ENCODE results near the gene FERMT2. TPM values are rescaled to one million over a fixed set of nuclear protein-coding genes. Genes with fewer than 3 reads are reported as not detected.
A peak's percentile ranks its signal among the peaks of the same experiment; 100 is the strongest.

The FERMT2 gene
- total RNA-seq (79.8 and 114 TPM in 2 replicates), polyA plus RNA-seq (68.8 and 75.2 TPM in 2 replicates)

- no peaks in the 10 kb centered on the region for H3K9me3 ChIP-seq (ENCODE audit: low read depth)
- peak within 1 kb of the TSS; percentile 90 for H3K4me3 ChIP-seq
- peak within 1 kb of the TSS; percentile 100 for H3K27ac ChIP-seq
- H3K36me3 ChIP-seq: peaks cover 12% of the 10 kb centered on the region
- no peak for TF ChIP-seq CTCF (IDR thresholded peaks at IDR 0.05; ENCODE audit: low read depth, low read length)
- H3K4me1 ChIP-seq (ENCODE audit: low read depth): peaks cover 45% of the 10 kb centered on the region
- H3K27me3 ChIP-seq: no peaks in the 10 kb centered on the region
- DNase-seq (ENCODE audit: low read depth in 1 of 2, low spot score in 1 of 2): peak; percentile 95 to 96
Observed at GRCh38 chr14:52950898-52951680, at the start of gene FERMT2. TSS of gene FERMT2 (minus strand) at chr14:52951050. CDS start at chr14:52950568, 482 bp downstream.

DNA sequence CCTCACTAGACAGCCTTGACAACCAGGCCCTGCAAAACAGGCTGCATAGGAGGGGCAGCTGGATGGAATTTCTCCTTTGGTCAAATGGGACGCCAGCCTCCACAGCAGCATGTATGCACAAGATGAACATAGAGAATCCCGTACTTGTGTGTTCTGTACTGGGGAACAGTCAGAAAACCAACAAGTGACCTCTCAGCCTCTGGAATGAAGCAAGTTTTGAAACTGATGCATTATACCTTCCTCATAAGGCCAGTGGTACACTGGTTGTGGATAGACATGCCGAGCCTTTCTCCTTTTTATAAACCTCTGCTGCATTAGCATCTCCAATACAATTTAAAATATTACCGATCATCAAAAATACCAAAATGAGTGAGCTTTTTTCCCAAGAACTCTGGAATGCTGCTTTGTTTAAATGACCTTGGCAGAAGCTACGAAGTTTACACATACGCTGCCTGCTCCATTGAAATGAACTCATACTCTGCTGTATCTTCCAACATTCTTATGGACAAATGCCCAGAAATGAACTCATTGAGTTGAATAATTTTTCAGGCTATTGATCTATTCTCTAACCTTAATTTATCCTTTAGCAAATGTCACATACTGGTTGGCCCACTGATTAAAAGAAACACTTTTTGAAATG lies 47.6 kb upstream of the FERMT2 start:
- Histone ChIP-seq H3K27me3 (no peaks in the 10 kb centered on the region), H3K4me1 (ENCODE audit: low read depth) (no peaks in the 10 kb centered on the region), H3K27ac (no peak overlapping the region), H3K36me3 (no peaks in the 10 kb centered on the region), H3K9me3 (ENCODE audit: low read depth) (no peaks in the 10 kb centered on the region), H3K4me3 (no peak overlapping the region)
- DNase-seq (ENCODE audit: low read depth in 1 of 2, low spot score in 1 of 2): peak in 1 of 2 donors; percentile 90
- no peak for TF ChIP-seq CTCF (IDR thresholded peaks at IDR 0.05; ENCODE audit: low read depth, low read length)

DNA sequence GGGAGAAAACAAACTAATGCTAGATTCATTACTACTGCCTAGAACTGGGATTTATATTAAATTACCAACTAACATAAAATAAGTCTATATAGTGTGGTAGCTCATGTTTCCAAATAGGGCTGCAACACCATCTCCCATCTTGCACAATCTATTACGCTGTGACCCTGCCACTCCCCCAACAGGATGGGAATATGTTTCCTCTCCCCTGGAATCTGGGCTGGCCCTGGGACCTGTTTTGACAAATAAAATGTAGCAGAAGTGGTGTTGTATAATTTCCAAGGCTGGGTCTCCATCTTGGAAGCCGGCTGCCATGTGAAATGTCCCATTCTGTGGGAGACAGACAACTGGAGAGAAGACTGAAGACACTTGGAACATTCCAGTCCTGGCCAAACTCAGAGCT lies 45.6 kb upstream of the FERMT2 start:
- DNase-seq (ENCODE audit: low read depth in 1 of 2, low spot score in 1 of 2): no peak
- no peak for TF ChIP-seq CTCF (IDR thresholded peaks at IDR 0.05; ENCODE audit: low read depth, low read length)

DNA sequence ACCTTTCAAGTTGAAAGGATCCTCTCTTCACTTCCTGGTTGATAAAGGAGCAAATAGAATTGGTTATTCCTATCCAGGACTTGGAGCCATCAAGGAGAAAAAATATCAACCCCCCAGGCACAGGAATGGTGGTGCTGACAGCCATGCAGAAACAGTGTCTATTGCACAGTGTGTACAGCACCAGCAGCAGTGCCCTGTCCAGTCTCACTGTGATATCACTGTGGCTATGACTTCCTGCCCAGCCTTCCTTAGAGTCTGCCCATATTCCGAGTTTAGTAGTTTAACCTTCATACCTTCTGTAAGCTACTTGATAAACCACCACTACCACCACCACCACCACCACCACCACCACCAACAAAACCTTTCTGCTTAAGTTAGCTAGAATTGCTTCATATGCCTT lies 45.1 kb upstream of the FERMT2 start:
- no peaks in the 10 kb centered on the region for H3K4me1 ChIP-seq (ENCODE audit: low read depth)
- TF ChIP-seq CTCF (IDR thresholded peaks at IDR 0.05; ENCODE audit: low read depth, low read length): no peak
- H3K27me3 ChIP-seq: no peaks in the 10 kb centered on the region
- no peak for DNase-seq (ENCODE audit: low read depth in 1 of 2, low spot score in 1 of 2)
- no peaks in the 10 kb centered on the region for H3K9me3 ChIP-seq (ENCODE audit: low read depth)
- no peak overlapping the region for H3K4me3 ChIP-seq
- H3K27ac ChIP-seq: no peak overlapping the region
- H3K36me3 ChIP-seq: no peaks in the 10 kb centered on the region

More for the DNA sequence above, 45.6 kb upstream of the FERMT2 start:
- no peaks in the 10 kb centered on the region for H3K4me1 ChIP-seq (ENCODE audit: low read depth)
- H3K27me3 ChIP-seq: no peaks in the 10 kb centered on the region
- no peaks in the 10 kb centered on the region for H3K36me3 ChIP-seq
- no peak overlapping the region for H3K4me3 ChIP-seq
- no peak overlapping the region for H3K27ac ChIP-seq
- no peaks in the 10 kb centered on the region for H3K9me3 ChIP-seq (ENCODE audit: low read depth)

DNA sequence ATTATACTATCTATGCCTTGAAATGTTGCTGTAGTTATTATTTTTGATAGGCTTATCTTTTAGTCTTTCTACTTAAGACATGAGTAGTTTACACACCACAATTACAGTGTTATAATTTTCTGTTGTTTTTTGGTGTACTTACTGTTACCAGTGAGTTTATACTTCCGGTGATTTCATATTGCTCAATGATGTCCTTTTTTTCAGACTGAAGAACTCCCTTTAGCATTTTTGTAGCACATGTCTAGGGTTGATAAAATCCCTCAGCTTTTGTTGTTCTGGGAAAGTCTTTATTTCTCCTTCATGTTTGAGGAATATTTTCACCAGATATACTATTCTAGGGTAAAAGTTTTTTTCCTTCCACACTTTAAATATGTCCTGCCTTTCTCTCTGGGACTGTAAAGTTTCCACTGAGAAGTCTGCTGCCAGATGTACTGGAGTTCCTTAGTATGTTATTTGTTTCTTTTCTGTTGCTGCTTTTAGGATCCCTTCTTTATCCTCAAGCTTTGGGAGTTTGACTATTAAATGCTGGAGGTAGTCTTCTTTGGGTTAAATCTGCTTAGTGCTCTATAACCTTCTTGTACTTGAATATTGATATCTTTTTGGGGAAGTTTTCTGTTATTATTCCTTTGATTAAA lies 41.5 kb upstream of the FERMT2 start:
- no peaks in the 10 kb centered on the region for H3K27me3 ChIP-seq
- H3K4me3 ChIP-seq: no peak overlapping the region
- no peaks in the 10 kb centered on the region for H3K36me3 ChIP-seq
- no peak for TF ChIP-seq CTCF (IDR thresholded peaks at IDR 0.05; ENCODE audit: low read depth, low read length)
- H3K9me3 ChIP-seq (ENCODE audit: low read depth): no peaks in the 10 kb centered on the region
- no peaks in the 10 kb centered on the region for H3K4me1 ChIP-seq (ENCODE audit: low read depth)
- H3K27ac ChIP-seq: no peak overlapping the region
- peak in 1 of 2 donors; percentile 57 for DNase-seq (ENCODE audit: low read depth in 1 of 2, low spot score in 1 of 2)

Data from cardiac muscle cell (in vitro differentiated cells and primary cell).